ENCODE results near the gene CPLX4. TPM values are rescaled to one million over a fixed set of nuclear protein-coding genes. Genes with fewer than 3 reads are reported as not detected.

Gene CPLX4
- polyA plus RNA-seq, 4 donors, result not detected

DNA sequence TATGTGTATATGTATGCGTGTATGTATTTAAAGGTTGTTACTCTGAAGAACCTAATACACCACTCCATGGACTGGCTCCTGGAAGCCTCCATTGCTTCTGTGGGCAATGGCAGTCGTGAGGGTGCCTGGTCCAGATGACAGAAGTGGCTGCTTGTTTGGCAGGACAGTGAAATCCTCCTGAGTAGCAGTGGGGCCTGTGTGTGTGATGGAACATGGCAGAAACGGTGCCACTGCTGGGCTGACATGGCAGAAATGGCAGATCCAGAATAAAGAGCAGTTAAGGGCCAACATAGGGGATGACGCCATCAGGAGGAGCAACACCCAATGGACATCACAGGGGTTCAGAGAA, 6.1 kb upstream of the CPLX4 start:
- FAIRE-seq (no peak), DNase-seq (no peak)
- no peaks in the 10 kb centered on the region for H3K27me3 ChIP-seq (ENCODE audit: control insufficient read depth in 3 of 3, insufficient read depth in 3 of 3, low read length in 3 of 3)
- no peak overlapping the region for H3K4me3 ChIP-seq (ENCODE audit: low read depth in 1 of 3, low read length in 3 of 3)
- H3K9me3 ChIP-seq (ENCODE audit: control insufficient read depth in 2 of 2, insufficient read depth in 1 of 2, low read depth in 1 of 2, low read length in 1 of 2), result no peaks in the 10 kb centered on the region
- 95 to 97% (median 95%) methylated on average over 4 of the region's 4 CpGs for WGBS, 3 donors
- H3K4me1 ChIP-seq (ENCODE audit: control insufficient read depth in 3 of 3, insufficient read depth in 2 of 3, low read depth in 1 of 3, low read length in 2 of 3), result no peaks in the 10 kb centered on the region
- peaks cover 0 to 6% (median 5%) of the 10 kb centered on the region in 3 donors for H3K36me3 ChIP-seq (ENCODE audit: control insufficient read depth in 3 of 3, insufficient read depth in 2 of 3, low read depth in 1 of 3, low read length in 3 of 3)
- no peak overlapping the region for H3K27ac ChIP-seq (ENCODE audit: low read depth in 1 of 3, low read length in 2 of 3)

DNA sequence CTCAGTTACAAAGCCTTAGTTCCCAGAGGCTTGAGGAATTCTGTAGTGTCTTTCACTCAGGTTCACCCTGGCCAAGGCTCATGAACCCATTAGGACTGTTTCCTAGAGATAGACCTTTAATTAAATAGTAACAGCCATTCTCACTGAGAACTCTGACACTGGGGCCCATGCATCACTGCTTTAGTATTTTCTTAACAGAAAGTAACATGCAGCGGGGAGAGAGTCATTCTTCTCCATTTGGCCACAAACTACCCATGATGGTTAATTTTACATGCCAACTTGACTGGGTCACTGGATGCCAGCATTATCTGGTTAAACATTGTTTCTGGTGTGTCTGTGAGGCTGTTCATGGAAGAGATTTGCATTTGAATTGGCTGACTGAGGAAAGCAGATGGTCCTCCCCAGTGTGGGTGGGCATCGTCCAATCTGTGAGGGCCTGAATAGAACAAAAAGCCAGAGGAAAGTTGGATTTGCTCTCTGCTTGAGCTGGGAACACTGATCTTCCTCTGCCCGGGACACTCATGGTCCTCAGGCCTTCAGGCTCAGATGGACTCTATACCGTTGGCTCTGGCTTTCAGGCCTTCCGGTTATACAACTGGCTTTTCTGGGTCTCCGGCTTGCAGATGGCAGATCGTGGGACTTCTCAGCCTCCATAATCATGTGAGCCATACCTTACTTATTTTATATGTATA, 5.6 kb upstream of the CPLX4 start:
- Histone ChIP-seq H3K27ac (ENCODE audit: low read depth in 1 of 3, low read length in 2 of 3) (no peak overlapping the region), H3K36me3 (ENCODE audit: control insufficient read depth in 3 of 3, insufficient read depth in 2 of 3, low read depth in 1 of 3, low read length in 3 of 3) (peaks cover 0 to 6% (median 5%) of the 10 kb centered on the region in 3 donors), H3K4me3 (ENCODE audit: low read depth in 1 of 3, low read length in 3 of 3) (no peak overlapping the region), H3K27me3 (ENCODE audit: control insufficient read depth in 3 of 3, insufficient read depth in 3 of 3, low read length in 3 of 3) (no peaks in the 10 kb centered on the region), H3K9me3 (ENCODE audit: control insufficient read depth in 2 of 2, insufficient read depth in 1 of 2, low read depth in 1 of 2, low read length in 1 of 2) (no peaks in the 10 kb centered on the region), H3K4me1 (ENCODE audit: control insufficient read depth in 3 of 3, insufficient read depth in 2 of 3, low read depth in 1 of 3, low read length in 2 of 3) (no peaks in the 10 kb centered on the region)
- DNase-seq, result no peak
- 93 to 98% (median 96%) methylated on average over 7 of the region's 7 CpGs for WGBS, 3 donors
- no peak for FAIRE-seq

GRCh38 chr18:59311631-59312030, 6.8 kb downstream of the CPLX4 start:
- no peak for FAIRE-seq

DNA sequence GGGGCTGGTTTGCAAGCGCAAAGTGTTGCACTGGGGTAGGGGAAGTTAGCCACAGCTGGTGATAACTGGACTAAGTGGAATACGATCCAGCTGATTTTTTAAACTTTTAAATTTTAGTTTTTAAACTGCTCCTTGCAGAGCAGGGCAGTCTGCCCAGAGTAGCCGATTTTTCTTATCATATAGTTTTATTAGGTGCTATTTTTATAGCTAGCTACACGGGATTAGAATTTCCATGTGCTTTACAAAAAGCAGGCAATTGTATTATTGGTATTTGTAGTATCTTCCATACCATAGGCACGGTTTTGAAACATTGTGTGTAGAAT, 9.6 kb downstream of the CPLX4 start:
- Histone ChIP-seq H3K36me3 (ENCODE audit: control insufficient read depth in 3 of 3, insufficient read depth in 2 of 3, low read depth in 1 of 3, low read length in 3 of 3) (no peaks in the 10 kb centered on the region), H3K9me3 (ENCODE audit: control insufficient read depth in 2 of 2, insufficient read depth in 1 of 2, low read depth in 1 of 2, low read length in 1 of 2) (no peaks in the 10 kb centered on the region), H3K27ac (ENCODE audit: low read depth in 1 of 3, low read length in 2 of 3) (no peak overlapping the region), H3K4me1 (ENCODE audit: control insufficient read depth in 3 of 3, insufficient read depth in 2 of 3, low read depth in 1 of 3, low read length in 2 of 3) (peaks cover 0 to 3% (median 0%) of the 10 kb centered on the region in 3 donors), H3K27me3 (ENCODE audit: control insufficient read depth in 3 of 3, insufficient read depth in 3 of 3, low read length in 3 of 3) (peaks cover 0 to 31% (median 4%) of the 10 kb centered on the region in 3 donors), H3K4me3 (ENCODE audit: low read depth in 1 of 3, low read length in 3 of 3) (peak overlapping the region in 2 of 3 donors; percentile 11 to 27)
- FAIRE-seq (no peak), DNase-seq (no peak)
- 3 to 14% (median 11%) methylated on average over 5 of the region's 5 CpGs for WGBS, 3 donors

More at GRCh38 chr18:59311631-59312030, 6.8 kb downstream of the CPLX4 start:
- 77 to 86% (median 82%) methylated on average over 7 of the region's 7 CpGs for WGBS, 3 donors
- no peak for DNase-seq
- Histone ChIP-seq H3K27me3 (ENCODE audit: control insufficient read depth in 3 of 3, insufficient read depth in 3 of 3, low read length in 3 of 3) (peaks cover 0 to 22% (median 4%) of the 10 kb centered on the region in 3 donors), H3K4me3 (ENCODE audit: low read depth in 1 of 3, low read length in 3 of 3) (no peak overlapping the region), H3K36me3 (ENCODE audit: control insufficient read depth in 3 of 3, insufficient read depth in 2 of 3, low read depth in 1 of 3, low read length in 3 of 3) (no peaks in the 10 kb centered on the region), H3K4me1 (ENCODE audit: control insufficient read depth in 3 of 3, insufficient read depth in 2 of 3, low read depth in 1 of 3, low read length in 2 of 3) (peaks cover 0 to 3% (median 0%) of the 10 kb centered on the region in 3 donors), H3K27ac (ENCODE audit: low read depth in 1 of 3, low read length in 2 of 3) (no peak overlapping the region), H3K9me3 (ENCODE audit: control insufficient read depth in 2 of 2, insufficient read depth in 1 of 2, low read depth in 1 of 2, low read length in 1 of 2) (no peaks in the 10 kb centered on the region)

DNA sequence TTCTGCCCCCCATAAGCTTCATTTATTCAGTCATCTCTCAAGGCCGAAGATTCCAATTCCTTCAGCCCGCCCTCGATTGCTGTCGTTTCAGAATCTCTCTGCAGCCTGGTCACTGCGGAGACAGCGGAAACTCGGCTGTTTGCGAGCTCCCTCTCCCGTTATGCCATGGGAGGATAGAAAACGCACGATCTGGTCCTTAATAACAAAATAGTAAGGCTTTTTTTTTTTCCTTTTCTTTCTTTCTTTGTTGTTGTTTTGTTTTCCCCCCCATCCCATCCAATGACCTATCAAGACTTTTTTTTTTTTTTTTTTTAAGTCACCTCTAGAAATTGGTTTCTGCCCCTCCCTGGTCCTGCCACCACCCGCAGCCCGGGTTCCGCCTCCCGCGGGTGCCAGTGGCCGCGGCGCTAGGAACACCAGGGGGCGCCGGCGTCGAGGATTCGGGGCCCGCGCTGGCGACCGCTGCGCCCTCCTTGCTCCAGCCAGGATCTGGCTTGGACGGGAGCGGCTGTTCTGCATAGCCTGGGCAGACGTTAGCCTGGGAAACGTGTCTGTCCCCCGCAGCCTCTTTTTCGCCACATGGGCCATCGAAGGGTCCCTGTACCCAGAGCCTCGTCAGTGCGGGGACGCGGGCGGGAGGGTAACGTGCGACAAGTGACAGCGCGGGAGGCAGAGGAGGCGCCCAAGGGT, 10.1 kb downstream of the CPLX4 start:
- peak; percentile 63 to 81 for DNase-seq
- FAIRE-seq, result no peak
- 2 to 4% (median 3%) methylated on average over 46 of the region's 46 CpGs for WGBS, 3 donors
- Histone ChIP-seq H3K36me3 (ENCODE audit: control insufficient read depth in 3 of 3, insufficient read depth in 2 of 3, low read depth in 1 of 3, low read length in 3 of 3) (no peaks in the 10 kb centered on the region), H3K27ac (ENCODE audit: low read depth in 1 of 3, low read length in 2 of 3) (no peak overlapping the region), H3K27me3 (ENCODE audit: control insufficient read depth in 3 of 3, insufficient read depth in 3 of 3, low read length in 3 of 3) (peaks cover 0 to 31% (median 6%) of the 10 kb centered on the region in 3 donors), H3K4me3 (ENCODE audit: low read depth in 1 of 3, low read length in 3 of 3) (peak overlapping the region in 2 of 3 donors; percentile 11 to 27), H3K9me3 (ENCODE audit: control insufficient read depth in 2 of 2, insufficient read depth in 1 of 2, low read depth in 1 of 2, low read length in 1 of 2) (no peaks in the 10 kb centered on the region), H3K4me1 (ENCODE audit: control insufficient read depth in 3 of 3, insufficient read depth in 2 of 3, low read depth in 1 of 3, low read length in 2 of 3) (peaks cover 0 to 3% (median 0%) of the 10 kb centered on the region in 3 donors)

- FAIRE-seq, result no peak
- H3K36me3 ChIP-seq (ENCODE audit: control insufficient read depth in 3 of 3, insufficient read depth in 2 of 3, low read depth in 1 of 3, low read length in 3 of 3), result no peaks in the 10 kb centered on the region
- no peak for DNase-seq
- H3K9me3 ChIP-seq (ENCODE audit: control insufficient read depth in 2 of 2, insufficient read depth in 1 of 2, low read depth in 1 of 2, low read length in 1 of 2), result no peaks in the 10 kb centered on the region
- H3K27me3 ChIP-seq (ENCODE audit: control insufficient read depth in 3 of 3, insufficient read depth in 3 of 3, low read length in 3 of 3), result peaks cover 0 to 37% (median 6%) of the 10 kb centered on the region in 3 donors
- 78 to 79% (median 78%) methylated on average over 6 of the region's 6 CpGs for WGBS, 3 donors
- H3K4me3 ChIP-seq (ENCODE audit: low read depth in 1 of 3, low read length in 3 of 3), result no peak overlapping the region
- no peak overlapping the region for H3K27ac ChIP-seq (ENCODE audit: low read depth in 1 of 3, low read length in 2 of 3)
- peaks cover 0 to 3% (median 0%) of the 10 kb centered on the region in 3 donors for H3K4me1 ChIP-seq (ENCODE audit: control insufficient read depth in 3 of 3, insufficient read depth in 2 of 3, low read depth in 1 of 3, low read length in 2 of 3)
These were observed 11.8 kb downstream of the CPLX4 start for GRCh38 chr18:59306640-59307039.

- Histone ChIP-seq H3K4me1 (ENCODE audit: control insufficient read depth in 3 of 3, insufficient read depth in 2 of 3, low read depth in 1 of 3, low read length in 2 of 3) (peaks cover 0 to 3% (median 0%) of the 10 kb centered on the region in 3 donors), H3K36me3 (ENCODE audit: control insufficient read depth in 3 of 3, insufficient read depth in 2 of 3, low read depth in 1 of 3, low read length in 3 of 3) (no peaks in the 10 kb centered on the region), H3K27me3 (ENCODE audit: control insufficient read depth in 3 of 3, insufficient read depth in 3 of 3, low read length in 3 of 3) (peaks cover 0 to 35% (median 4%) of the 10 kb centered on the region in 3 donors), H3K4me3 (ENCODE audit: low read depth in 1 of 3, low read length in 3 of 3) (no peak overlapping the region), H3K9me3 (ENCODE audit: control insufficient read depth in 2 of 2, insufficient read depth in 1 of 2, low read depth in 1 of 2, low read length in 1 of 2) (no peaks in the 10 kb centered on the region), H3K27ac (ENCODE audit: low read depth in 1 of 3, low read length in 2 of 3) (no peak overlapping the region)
- WGBS, 3 donors, result 69 to 76% (median 73%) methylated on average over 4 of the region's 4 CpGs
- FAIRE-seq (no peak), DNase-seq (no peak)
These were observed 13.2 kb downstream of the CPLX4 start for GRCh38 chr18:59305295-59305694.

GRCh38 chr18:59303656-59304195, 14.7 kb downstream of the CPLX4 start:
- peaks cover 0 to 32% (median 4%) of the 10 kb centered on the region in 3 donors for H3K27me3 ChIP-seq (ENCODE audit: control insufficient read depth in 3 of 3, insufficient read depth in 3 of 3, low read length in 3 of 3)
- H3K9me3 ChIP-seq (ENCODE audit: control insufficient read depth in 2 of 2, insufficient read depth in 1 of 2, low read depth in 1 of 2, low read length in 1 of 2), result no peaks in the 10 kb centered on the region
- peaks cover 0 to 3% (median 0%) of the 10 kb centered on the region in 3 donors for H3K4me1 ChIP-seq (ENCODE audit: control insufficient read depth in 3 of 3, insufficient read depth in 2 of 3, low read depth in 1 of 3, low read length in 2 of 3)
- no peak overlapping the region for H3K27ac ChIP-seq (ENCODE audit: low read depth in 1 of 3, low read length in 2 of 3)
- WGBS, 3 donors, result 75 to 80% (median 78%) methylated on average over 9 of the region's 9 CpGs
- FAIRE-seq, result no peak
- no peak for DNase-seq
- no peaks in the 10 kb centered on the region for H3K36me3 ChIP-seq (ENCODE audit: control insufficient read depth in 3 of 3, insufficient read depth in 2 of 3, low read depth in 1 of 3, low read length in 3 of 3)
- no peak overlapping the region for H3K4me3 ChIP-seq (ENCODE audit: low read depth in 1 of 3, low read length in 3 of 3)

Data from small intestine (tissue), 7 donors.